AML-193 (cell line): ENCODE data around the gene DCLK1.
"Not testable (repeated sequence)": the region's sequence is repeated elsewhere in the genome, so short reads cannot be mapped to it uniquely, and the experiment has no call there.

Experiments
- DNase-seq, 2 experiments: peaks; one replicate each; lab custom pipeline; 2025; lab: John Stamatoyannopoulos, UW

DCLK1 gene

GRCh38 chr13:35984776-35985453 lies 146.3 kb downstream of the DCLK1 start:
- DNase-seq = no peak

GRCh38 chr13:35984287-35984686 lies 146.9 kb downstream of the DCLK1 start:
- DNase-seq = no peak

GRCh38 chr13:35983703-35984102 lies 147.5 kb downstream of the DCLK1 start:
- DNase-seq = not testable (repeated sequence)

- no peak for DNase-seq
Observed at GRCh38 chr13:35983206-35983605, 148.0 kb downstream of the DCLK1 start.

GRCh38 chr13:35979361-35979951 lies 151.7 kb downstream of the DCLK1 start:
- no peak for DNase-seq

GRCh38 chr13:35978607-35979316 lies 152.4 kb downstream of the DCLK1 start:
- peak; percentile 63 to 69 for DNase-seq

GRCh38 chr13:35977060-35977459 lies 154.1 kb downstream of the DCLK1 start:
- no peak for DNase-seq

GRCh38 chr13:35976126-35976525 lies 155.1 kb downstream of the DCLK1 start:
- DNase-seq = no peak

GRCh38 chr13:35966951-35967350 lies 164.2 kb downstream of the DCLK1 start:
- not testable (repeated sequence) for DNase-seq

GRCh38 chr13:35966024-35966423 lies 165.2 kb downstream of the DCLK1 start:
- DNase-seq = no peak

- DNase-seq = no peak
Observed at GRCh38 chr13:35965226-35965927, 165.8 kb downstream of the DCLK1 start.

GRCh38 chr13:35964863-35965180 lies 166.4 kb downstream of the DCLK1 start:
- no peak for DNase-seq

GRCh38 chr13:35964011-35964862 lies 166.9 kb downstream of the DCLK1 start:
- DNase-seq = no peak

GRCh38 chr13:35961461-35962220 lies 169.5 kb downstream of the DCLK1 start:
- DNase-seq = no peak

- no peak for DNase-seq
Observed at GRCh38 chr13:35961002-35961401, 170.2 kb downstream of the DCLK1 start.

- DNase-seq = no peak
Observed at GRCh38 chr13:35957996-35958395, 173.2 kb downstream of the DCLK1 start.

- no peak for DNase-seq
Observed at GRCh38 chr13:35957241-35957731, 173.9 kb downstream of the DCLK1 start.

GRCh38 chr13:35956074-35956473 lies 175.1 kb downstream of the DCLK1 start:
- no peak for DNase-seq

- no peak for DNase-seq
Observed at GRCh38 chr13:35954207-35954560, 177.0 kb downstream of the DCLK1 start.

- no peak for DNase-seq
Observed at GRCh38 chr13:35953537-35954206, 177.5 kb downstream of the DCLK1 start.
